ENCODE data around the gene LEFTY2.

DNA sequence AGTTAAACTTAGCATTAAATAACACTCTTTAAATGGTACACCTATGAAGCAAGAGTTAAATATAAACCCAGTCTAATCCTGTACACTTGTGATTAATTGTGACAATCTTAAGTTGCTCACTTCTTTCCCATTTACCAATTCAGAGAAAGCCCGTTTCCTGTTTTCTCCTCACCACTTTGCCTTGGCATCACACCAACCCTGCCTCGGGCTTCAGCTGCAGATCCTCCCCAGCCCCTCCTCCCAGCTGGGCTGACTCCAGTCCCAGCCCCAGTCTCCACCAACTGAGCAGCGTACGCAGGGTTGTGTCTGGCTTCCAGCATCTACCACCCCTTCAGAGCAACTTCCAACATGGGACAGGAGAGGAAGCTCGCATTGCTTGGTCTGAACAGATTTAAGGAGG, 21.1 kb downstream of the LEFTY2 start:
- TF ChIP-seq, protein P1, sequence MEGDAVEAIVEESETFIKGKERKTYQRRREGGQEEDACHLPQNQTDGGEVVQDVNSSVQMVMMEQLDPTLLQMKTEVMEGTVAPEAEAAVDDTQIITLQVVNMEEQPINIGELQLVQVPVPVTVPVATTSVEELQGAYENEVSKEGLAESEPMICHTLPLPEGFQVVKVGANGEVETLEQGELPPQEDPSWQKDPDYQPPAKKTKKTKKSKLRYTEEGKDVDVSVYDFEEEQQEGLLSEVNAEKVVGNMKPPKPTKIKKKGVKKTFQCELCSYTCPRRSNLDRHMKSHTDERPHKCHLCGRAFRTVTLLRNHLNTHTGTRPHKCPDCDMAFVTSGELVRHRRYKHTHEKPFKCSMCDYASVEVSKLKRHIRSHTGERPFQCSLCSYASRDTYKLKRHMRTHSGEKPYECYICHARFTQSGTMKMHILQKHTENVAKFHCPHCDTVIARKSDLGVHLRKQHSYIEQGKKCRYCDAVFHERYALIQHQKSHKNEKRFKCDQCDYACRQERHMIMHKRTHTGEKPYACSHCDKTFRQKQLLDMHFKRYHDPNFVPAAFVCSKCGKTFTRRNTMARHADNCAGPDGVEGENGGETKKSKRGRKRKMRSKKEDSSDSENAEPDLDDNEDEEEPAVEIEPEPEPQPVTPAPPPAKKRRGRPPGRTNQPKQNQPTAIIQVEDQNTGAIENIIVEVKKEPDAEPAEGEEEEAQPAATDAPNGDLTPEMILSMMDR (IDR thresholded peaks at IDR 0.05), result no peak
- no peak for TF ChIP-seq EZH2 (IDR thresholded peaks at IDR 0.05; ENCODE audit: borderline replicate concordance, insufficient read depth, low read depth, low read length, poor library complexity, severe bottlenecking)
